NCI-H345 (cell line): ENCODE results near the gene SMIM15.
"Not testable (repeated sequence)": the region's sequence is repeated elsewhere in the genome, so short reads cannot be mapped to it uniquely, and the experiment has no call there.

Experiments used
- DNase-seq: peaks from one replicate; lab custom pipeline; 2025; lab: John Stamatoyannopoulos, UW

SMIM15 gene, protein sequence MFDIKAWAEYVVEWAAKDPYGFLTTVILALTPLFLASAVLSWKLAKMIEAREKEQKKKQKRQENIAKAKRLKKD

DNA sequence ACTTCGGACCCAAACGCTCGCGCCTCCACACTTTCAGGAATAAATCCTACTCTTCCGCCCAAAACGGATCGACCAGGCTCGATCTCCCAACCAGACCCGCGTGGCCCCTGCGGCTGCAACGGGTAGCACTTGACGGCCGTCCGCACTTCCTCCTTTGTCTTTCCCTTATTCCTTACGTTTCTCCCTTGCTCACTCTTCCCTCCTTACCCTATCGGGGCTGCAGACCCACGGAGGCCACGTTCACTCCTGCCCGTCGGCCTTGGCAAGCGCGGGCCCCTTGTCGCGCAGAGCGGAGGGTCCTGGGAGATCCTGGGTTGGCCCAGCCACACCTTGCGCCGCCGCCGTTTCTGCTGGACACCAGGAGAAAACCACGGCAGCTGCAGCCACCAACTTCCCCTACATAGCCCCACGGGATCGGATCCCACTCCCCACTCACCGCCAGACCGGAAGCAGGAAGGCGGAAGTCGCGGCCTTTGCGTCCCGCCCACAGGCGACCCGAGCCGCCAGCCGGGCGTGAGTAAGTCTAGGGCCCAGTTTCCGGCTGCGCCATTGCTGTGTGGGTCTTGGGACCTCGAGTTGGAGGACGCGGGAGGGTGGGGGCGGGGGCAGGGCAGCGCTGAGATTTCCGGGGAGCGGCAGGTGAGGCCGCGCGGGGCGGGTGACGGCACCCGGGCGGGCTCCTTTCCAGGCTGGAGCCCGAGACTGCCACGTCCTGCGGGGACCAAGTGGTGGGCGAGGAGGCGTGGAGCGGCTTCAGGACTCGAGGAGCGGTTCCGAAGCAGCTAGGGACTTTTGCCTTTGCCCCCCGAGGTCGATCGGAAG lies at the start of gene SMIM15:
SMIM15 (minus strand) TSS at position 459 of the 822 bp plus-strand sequence. CDS start 2,297 bp downstream, outside the sequence.
- DNase-seq = peak; percentile 91

DNA sequence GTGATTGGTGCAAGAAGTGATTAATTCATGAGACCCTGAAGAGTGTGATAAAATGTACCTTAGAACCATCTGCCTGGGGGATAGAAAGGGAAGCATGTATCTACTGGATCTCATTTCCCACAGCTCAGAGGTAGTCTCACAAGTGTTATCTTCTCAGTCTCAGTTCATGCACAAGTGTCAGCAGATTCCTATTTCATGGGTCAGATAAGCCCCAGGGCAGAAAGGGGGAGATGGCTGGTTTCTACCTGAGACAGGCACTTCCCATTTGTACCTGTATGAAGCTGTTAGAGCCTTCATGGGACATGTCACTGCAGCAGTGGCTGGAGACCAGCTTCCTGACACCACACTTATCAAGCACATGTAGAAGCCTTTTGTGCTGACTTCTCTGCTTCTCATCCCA lies 45.6 kb upstream of the SMIM15 start:
- DNase-seq = no peak

GRCh38 chr5:61205013-61205412 lies 42.7 kb upstream of the SMIM15 start:
- DNase-seq = no peak

DNA sequence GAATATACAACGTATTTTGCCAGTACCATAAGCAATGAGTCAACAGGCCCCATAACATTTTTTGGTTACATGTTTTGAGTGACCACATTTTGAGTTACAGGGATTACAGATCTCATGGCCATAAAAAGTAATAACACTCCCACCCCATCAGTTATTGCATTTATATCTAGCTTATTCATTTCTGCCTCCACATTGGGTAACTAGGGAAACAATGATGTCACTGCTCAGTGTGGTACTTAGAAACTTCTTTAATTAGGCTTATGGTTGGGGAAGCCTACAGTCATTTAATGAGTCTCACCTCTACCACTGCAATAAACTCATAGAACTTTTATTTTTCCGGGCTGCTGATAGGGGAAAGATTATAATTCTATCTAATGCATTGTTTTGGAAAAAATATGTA lies 39.9 kb upstream of the SMIM15 start:
- DNase-seq = no peak

- DNase-seq = no peak
These were observed 38.4 kb upstream of the SMIM15 start for GRCh38 chr5:61200582-61201155.

GRCh38 chr5:61198606-61199005 lies 36.3 kb upstream of the SMIM15 start:
- no peak for DNase-seq

GRCh38 chr5:61187826-61188225 lies 25.6 kb upstream of the SMIM15 start:
- not testable (repeated sequence) for DNase-seq

DNA sequence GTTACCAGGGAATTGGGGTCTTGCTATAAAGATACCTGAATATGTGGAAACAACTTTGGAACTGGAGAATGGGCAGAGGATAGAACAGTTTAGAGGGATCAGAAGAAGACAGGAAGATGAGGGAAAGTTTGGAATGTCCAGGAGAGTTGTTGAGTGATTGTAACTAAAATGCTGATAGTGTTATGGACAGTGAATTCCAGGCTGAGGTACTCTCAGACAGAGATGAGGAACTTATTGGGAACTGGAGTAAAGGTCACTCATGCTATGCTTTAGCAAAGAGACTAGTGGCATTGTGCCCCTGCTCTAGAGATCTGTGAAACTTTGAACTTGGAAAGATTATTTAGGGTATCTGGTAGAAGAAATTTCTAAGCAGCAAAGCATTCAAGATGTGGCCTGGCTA lies 25.1 kb upstream of the SMIM15 start:
- DNase-seq = not testable (repeated sequence)

DNA sequence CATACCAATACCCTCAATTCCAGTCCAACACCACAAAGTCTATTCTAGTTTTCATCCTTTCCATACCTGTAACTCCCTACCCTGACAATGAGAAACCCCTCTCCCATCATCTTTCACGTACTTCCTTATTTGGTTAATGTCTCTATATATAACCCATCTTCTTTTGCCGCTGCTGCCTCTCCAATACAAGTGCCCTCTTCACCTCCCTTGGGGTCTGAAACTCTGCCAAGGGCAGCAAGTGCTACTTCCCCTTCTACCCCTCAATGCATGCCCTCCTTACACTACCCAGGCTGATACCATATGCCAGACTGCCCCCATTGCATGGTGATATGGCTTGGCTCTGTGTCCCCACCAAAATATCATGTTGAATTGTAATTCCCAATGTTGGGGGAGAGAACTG lies 24.4 kb upstream of the SMIM15 start:
- no peak for DNase-seq

- DNase-seq = no peak
These were observed 22.4 kb upstream of the SMIM15 start for GRCh38 chr5:61184708-61185107.

DNA sequence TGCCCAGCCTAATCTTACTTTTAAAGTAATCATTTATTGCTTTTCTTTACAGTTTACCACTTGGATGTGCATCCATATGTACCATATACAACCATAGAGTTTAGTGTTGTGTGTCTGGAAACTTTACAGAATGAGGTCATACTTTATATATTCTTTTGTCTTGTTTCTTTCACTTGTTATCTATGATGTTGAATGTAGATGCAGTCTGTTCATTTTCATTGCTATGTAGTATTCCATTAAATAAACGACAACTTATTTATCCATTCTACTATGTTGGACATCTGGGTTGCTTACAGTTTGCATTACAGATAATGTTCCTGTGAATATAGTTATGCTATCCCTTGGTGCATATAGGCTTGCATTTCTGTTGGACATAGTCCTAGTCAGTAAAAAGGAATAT lies 21.3 kb upstream of the SMIM15 start:
- DNase-seq = no peak

GRCh38 chr5:61182449-61182848 lies 20.2 kb upstream of the SMIM15 start:
- no peak for DNase-seq

DNA sequence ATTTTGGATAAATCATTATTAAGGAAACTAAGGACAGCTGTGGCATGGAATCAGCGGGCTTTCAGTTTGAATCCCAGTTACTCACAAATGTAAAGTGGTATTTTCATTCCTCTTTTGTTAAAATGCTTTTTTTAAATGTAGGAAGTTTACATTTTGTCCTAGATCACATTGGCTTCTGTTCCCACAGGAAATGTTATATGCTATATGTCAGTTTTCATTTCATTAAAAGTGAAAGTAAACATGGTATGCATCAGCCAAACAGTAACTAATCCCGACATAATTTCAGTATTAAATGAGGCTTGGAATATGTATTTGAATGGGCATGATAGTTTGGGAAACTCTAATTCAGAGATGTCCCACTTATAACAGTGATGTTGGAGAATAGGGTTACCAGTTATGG lies 18.6 kb upstream of the SMIM15 start:
- DNase-seq = no peak

DNA sequence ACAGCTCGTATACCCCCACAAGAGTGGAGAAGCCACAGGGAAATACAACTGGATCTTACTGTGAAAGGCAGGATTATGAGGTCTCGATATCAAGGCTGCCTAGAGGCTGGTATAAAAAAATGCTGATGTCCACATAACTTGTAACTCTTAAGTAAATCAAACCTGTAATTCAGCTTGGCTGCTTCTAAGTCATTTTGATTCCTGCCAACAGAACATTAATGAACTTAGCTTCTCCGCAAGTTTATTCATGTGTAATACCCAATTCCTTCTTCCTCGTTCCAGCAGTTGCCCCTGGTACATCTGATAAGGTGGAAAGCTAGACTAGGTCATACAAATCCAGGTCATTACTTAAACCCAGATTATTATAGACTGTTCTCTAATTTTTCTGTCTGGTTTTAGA lies 16.4 kb upstream of the SMIM15 start:
- no peak for DNase-seq

DNA sequence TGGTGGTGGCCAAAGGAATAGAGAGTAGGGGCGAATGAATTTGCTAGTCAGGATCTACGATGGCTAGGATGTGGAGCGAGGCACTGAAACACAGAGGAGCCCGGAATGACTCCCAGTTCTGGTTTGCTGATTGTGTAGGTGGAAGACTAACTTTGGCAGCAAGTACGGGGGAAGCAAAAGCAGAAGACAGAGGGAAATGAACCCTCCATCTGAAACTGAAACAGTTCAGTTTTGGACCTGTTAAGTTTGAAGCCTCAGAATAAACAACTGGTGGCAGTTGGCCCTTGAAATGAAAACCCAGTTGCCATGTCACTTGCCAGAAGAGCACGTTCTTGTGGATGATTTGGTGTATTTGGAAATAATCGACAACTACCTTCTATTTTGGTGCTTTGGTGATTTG lies 15.4 kb upstream of the SMIM15 start:
- DNase-seq = no peak

DNA sequence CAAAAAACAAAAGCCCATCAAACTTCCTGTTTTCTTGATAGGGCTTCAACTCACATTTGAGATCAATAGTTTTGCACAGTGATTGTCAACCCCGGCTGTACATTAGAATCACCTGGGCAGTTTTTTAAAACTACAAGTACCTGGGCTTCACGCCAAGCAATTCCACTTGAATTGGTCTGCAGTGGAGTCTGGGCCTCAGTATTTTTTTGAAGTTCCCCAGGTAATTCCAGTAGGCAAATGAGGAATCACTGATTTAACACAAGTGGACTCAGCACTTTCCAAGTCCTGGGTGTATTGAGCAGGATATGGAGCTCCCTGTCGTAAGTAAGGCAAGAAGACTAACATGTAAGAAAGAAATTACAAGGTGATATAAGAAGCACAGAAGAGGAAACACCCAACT lies 14.8 kb upstream of the SMIM15 start:
- DNase-seq = peak; percentile 39

DNA sequence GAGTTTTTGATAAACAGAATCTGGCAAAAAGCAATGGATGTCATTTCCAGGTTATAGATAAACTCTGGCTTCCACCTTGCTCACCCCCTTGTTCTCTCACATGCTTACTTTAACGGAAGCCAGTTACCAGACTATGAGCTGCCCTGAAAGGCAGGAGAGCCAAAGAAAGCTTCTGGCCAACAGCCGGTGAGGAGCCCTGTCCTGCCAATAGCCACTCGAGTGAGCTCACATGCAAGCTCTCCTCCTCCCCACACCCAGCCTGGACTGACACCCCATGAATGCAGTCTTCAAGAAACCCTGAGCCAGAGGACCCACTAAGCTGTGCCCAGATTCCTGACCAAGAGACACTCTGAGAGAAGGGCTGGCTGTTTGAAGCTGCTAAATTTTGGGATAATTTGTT lies 14.4 kb upstream of the SMIM15 start:
- no peak for DNase-seq

GRCh38 chr5:61171479-61171878 lies 9.2 kb upstream of the SMIM15 start:
- DNase-seq = no peak

DNA sequence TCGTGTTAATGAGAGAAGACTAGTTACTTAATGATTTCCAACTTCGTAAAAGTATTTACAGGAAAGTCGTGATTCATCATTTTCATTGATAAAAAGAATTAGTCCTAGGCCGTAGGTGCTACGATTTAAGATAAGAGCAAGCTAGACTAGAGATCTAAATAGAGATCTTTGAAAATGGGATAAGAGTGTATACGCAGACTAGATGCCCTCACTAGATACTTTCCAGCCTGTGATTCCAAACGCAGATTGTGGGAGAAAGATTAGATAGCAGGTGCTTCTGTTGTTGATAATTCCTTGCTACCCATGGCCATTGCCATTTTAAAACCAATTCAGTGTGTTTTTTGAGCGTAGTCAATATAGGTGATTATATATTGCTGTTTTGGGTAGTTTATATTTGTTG lies 6.7 kb upstream of the SMIM15 start:
- no peak for DNase-seq

GRCh38 chr5:61167382-61167781 lies 5.1 kb upstream of the SMIM15 start:
- DNase-seq = no peak

GRCh38 chr5:61163905-61164304 lies 1.6 kb upstream of the SMIM15 start:
- no peak for DNase-seq

DNA sequence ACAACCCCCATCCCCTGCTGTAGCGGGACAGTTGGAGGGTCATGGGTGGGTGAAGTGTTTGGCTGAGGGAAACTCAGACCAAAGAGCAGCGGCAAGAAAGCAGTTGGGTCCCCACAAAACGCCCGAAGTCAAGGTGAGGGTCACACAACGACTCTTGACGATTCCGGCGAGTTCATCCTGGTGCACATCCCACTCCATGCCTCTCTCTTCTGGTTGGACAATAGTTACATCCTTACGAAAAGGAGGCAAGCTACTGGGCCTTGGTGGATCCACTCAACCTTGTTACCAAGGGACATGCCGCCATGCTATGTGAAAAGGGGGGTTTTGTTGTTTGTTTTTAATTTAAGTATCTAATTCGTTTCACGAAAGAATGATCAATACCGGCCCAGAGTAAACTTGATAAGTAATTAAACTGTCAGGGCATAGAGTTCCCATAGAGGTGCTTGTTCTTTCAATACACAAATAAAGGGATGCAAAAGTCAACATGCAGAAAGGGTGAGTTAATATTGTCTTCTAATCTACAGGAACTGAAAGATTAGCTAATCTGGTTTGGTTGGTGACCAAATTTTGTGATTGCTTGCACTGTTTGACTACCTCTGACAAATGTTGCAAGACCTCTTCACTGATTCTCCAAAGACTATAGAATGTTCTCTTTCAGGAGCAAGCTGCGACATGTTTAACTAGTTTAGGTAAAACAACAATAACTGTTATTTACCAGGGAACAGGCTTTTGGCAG lies 732 bp upstream of the SMIM15 start:
- DNase-seq = peak; percentile 31

DNA sequence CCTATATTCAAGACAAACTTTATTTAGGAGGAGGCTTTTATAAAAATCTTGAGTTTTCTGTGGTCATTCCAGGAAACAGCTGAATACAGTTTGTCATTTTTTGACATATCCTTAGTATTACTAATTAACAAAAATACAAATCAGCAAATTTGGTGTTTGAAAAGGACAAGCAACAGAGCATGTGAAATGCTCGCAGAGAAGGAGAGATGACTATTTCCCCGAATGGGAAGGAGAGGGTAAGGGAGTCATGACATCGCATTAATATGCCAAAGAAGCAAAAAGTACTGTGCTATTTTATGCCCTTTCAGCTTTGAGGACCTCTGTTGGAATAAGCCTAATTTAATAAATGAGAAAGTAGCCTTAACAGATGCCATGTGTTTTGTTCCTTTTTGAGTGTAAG lies 1.8 kb downstream of the SMIM15 start:
- no peak for DNase-seq
